Activated CD8-positive, alpha-beta T cell treated with anti-CD3 and anti-CD28 coated beads for 36 hours (primary cell): ENCODE data around the gene CA6. TPM values are rescaled to one million over a fixed set of nuclear protein-coding genes. Genes with fewer than 3 reads are reported as not detected.

Experiments used
- ATAC-seq: fragments of 200-7000 bp; cut with Tn5 transposase; one replicate; pipeline ENCODE4 v1.10.0; 2021; ENCODE audit warnings: mild to moderate bottlenecking, moderate library complexity
- CTCF ChIA-PET: fragments of 350-600 bp; sonication (Branson Sonifier 250); formaldehyde crosslinking; loops from one replicate; lab custom pipeline; 2021; ENCODE audit warnings: antibody characterized with exemption; lab: Charles Lee
- POLR2A ChIA-PET: fragments of 350-600 bp; sonication (Branson Sonifier 250); formaldehyde crosslinking; loops from one replicate; lab custom pipeline; 2021; ENCODE audit warnings: antibody characterized with exemption; lab: Charles Lee
- DNase-seq: peaks from one replicate; pipeline ENCODE4 v3.0.0-alpha.2; 2020
- H3K27ac Mint-ChIP-seq: one replicate; pipeline ENCODE4 v1.8.0; 2021; ENCODE audit warnings: mild to moderate bottlenecking, mixed read lengths
- H3K27me3 Mint-ChIP-seq: one replicate; pipeline ENCODE4 v1.8.0; 2021; ENCODE audit warnings: mixed read lengths
- H3K36me3 Mint-ChIP-seq: one replicate; pipeline ENCODE4 v1.8.0; 2021; ENCODE audit warnings: low read depth, mixed read lengths
- H3K4me1 Mint-ChIP-seq: one replicate; pipeline ENCODE4 v1.8.0; 2021; ENCODE audit warnings: low read depth, mixed read lengths
- H3K4me3 Mint-ChIP-seq: one replicate; pipeline ENCODE4 v1.8.0; 2021; ENCODE audit warnings: mild to moderate bottlenecking, moderate library complexity, mixed read lengths
- H3K9me3 Mint-ChIP-seq: one replicate; pipeline ENCODE4 v1.8.0; 2021; ENCODE audit warnings: mixed read lengths
- CTCF ChIP-seq: fragments of 200-600 bp; IDR thresholded peaks from one replicate; pipeline ENCODE4 v1.8.0; 2022; ENCODE audit warnings: antibody characterized with exemption, mild to moderate bottlenecking
- intact Hi-C: fragments of 100-400 bp; cut with micrococcal nuclease; formaldehyde crosslinking; loops from one replicate; pipeline ENCODE4 v1.10.0; 2022
- total RNA-seq, 2 experiments: library from RNA; stranded (reverse); gene quantifications; one replicate each; pipeline ENCODE4 v1.2.3, GENCODE V29; 2021

The CA6 gene
- total RNA-seq, 2 experiments from 2014 or later, result 3.5 to 3.9 TPM

DNA sequence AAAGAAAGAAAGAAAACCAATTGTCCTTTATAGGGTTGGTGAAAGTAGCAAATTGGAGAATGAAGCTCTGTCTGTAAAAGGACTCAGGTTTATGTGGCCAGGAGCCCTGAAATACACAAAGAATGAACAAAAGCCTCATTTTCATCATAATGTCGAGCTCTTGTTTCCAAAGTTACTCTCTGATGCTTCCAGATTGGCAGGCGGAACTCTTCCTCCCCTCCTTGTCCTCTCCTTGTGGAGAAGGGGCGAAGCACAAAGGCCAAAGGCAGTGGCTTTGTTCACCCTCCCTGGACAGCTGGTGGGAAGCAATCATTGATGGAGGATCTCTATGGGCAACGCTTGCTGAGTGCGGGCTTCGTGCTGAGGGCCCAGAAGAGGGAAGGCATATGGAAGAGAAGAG is 5.6 kb downstream of the CA6 start:
- POLR2A ChIA-PET, result interaction anchor here (0.9 to 1.9 kb wide), 4 partner anchors 10 to 74 kb away, joined by 4 to 6 read pairs (median 4); no protein-coding TSS in a partner anchor
- H3K4me3 Mint-ChIP-seq, result no peak overlapping the region
- intact Hi-C loops, result no loop called here
- no peaks in the 10 kb centered on the region for H3K27me3 Mint-ChIP-seq
- no peak for TF ChIP-seq CTCF
- ATAC-seq (no peak), DNase-seq (no peak)
- peaks cover 41% of the 10 kb centered on the region for H3K36me3 Mint-ChIP-seq
- H3K27ac Mint-ChIP-seq, result no peak overlapping the region
- H3K4me1 Mint-ChIP-seq, result peaks cover 52% of the 10 kb centered on the region
- H3K9me3 Mint-ChIP-seq, result peaks cover 1% of the 10 kb centered on the region
- CTCF ChIA-PET, result interaction anchor here (0.8 to 5.2 kb wide), 2 partner anchors 12 to 36 kb away, joined by 3 to 29 read pairs; no protein-coding TSS in a partner anchor

- no peaks in the 10 kb centered on the region for H3K27me3 Mint-ChIP-seq
- no peak overlapping the region for H3K4me3 Mint-ChIP-seq
- ATAC-seq (no peak), DNase-seq (no peak)
- H3K27ac Mint-ChIP-seq, result peak overlapping the region; percentile 4
- H3K36me3 Mint-ChIP-seq, result peaks cover 55% of the 10 kb centered on the region
- POLR2A ChIA-PET, result interaction anchor here (0.9 to 6.6 kb wide), 5 partner anchors 10 to 32 kb away, joined by 3 to 48 read pairs (median 5); partner anchors contain the start of gene CA6
- CTCF ChIA-PET, result interaction anchor here (1.2 to 5.2 kb wide), 3 partner anchors 8 to 50 kb away, joined by 3 to 29 read pairs (median 7); no protein-coding TSS in a partner anchor
- TF ChIP-seq CTCF, result no peak
- H3K9me3 Mint-ChIP-seq, result peaks cover 10% of the 10 kb centered on the region
- intact Hi-C loops, result no loop called here
- peaks cover 53% of the 10 kb centered on the region for H3K4me1 Mint-ChIP-seq
Measured at GRCh38 chr1:8955406-8955805, 9.7 kb downstream of the CA6 start.

DNA sequence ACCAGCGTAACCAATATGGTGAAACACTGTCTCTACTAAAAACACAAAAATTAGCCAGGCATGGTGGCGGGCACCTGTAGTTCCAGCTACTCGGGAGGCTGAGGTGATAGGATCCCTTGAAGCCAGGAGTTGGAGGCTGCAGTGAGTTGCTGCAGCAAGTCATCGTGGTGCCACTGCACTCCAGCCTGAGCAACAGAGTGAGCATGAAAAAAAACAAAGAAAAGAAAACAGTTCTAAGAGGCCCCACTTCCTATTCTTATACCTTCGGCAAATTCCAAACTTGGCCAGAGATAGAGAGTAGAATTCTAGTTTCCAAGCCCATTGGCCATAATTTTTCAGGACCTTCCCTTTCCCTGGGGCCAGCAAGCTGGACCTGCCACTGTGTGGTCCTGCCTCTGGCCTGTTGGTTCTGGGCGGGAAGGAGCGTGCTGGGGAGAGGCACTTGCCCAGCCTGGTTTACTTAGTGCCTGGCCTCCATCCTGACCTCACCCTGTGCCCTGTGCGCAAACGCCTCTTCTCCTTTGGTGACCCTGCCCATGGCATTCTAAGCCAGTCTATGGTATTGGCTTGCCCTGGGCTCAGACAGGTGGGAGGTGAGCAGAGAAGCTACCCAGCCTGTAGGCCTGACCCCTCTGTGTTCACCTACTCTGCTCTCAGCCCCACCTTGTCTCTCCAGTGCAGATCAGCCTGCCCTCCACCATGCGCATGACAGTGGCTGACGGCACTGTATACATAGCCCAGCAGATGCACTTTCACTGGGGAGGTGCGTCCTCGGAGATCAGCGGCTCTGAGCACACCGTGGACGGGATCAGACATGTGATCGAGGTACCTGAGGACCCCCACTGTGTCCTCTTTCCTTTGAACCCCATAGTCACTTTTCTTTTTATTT is 11.0 kb downstream of the CA6 start:
- intact Hi-C loops, result no loop called here
- ChIA-PET CTCF (interaction anchor here (1.5 kb wide), 1 partner anchor 48 kb away, joined by 7 read pairs; no protein-coding TSS in a partner anchor), POLR2A (interaction anchor here (1.9 to 6.6 kb wide), 2 partner anchors 11 kb away, joined by 7 to 48 read pairs; partner anchors contain the start of gene CA6)
- no peak overlapping the region for H3K4me3 Mint-ChIP-seq
- peak overlapping the region; percentile 67 for H3K27ac Mint-ChIP-seq
- H3K4me1 Mint-ChIP-seq, result peaks cover 60% of the 10 kb centered on the region
- H3K9me3 Mint-ChIP-seq, result peaks cover 18% of the 10 kb centered on the region
- H3K36me3 Mint-ChIP-seq, result peaks cover 60% of the 10 kb centered on the region
- TF ChIP-seq CTCF, result no peak
- H3K27me3 Mint-ChIP-seq, result no peaks in the 10 kb centered on the region
- ATAC-seq, result peak; percentile 24
- DNase-seq, result no peak

GRCh38 chr1:8962812-8963530 is 17.3 kb downstream of the CA6 start:
- H3K9me3 Mint-ChIP-seq, result peaks cover 16% of the 10 kb centered on the region
- DNase-seq (peak; percentile 84), ATAC-seq (peak; percentile 50)
- intact Hi-C loops, result no loop called here
- TF ChIP-seq CTCF, result peak; percentile 70
- CTCF ChIA-PET, result interaction anchor here (0.6 to 8.5 kb wide), 24 partner anchors 8 to 238 kb away, joined by 3 to 74 read pairs (median 4); partner anchors contain the start of gene CA6
- peak overlapping the region; percentile 93 for H3K4me3 Mint-ChIP-seq
- H3K36me3 Mint-ChIP-seq, result peaks cover 88% of the 10 kb centered on the region
- peak overlapping the region; percentile 92 for H3K27ac Mint-ChIP-seq
- POLR2A ChIA-PET, result interaction anchor here (0.8 to 11.2 kb wide), 12 partner anchors 11 to 98 kb away, joined by 3 to 199 read pairs (median 4); partner anchors contain the start of genes CA6 and ENO1
- no peaks in the 10 kb centered on the region for H3K27me3 Mint-ChIP-seq
- peaks cover 79% of the 10 kb centered on the region for H3K4me1 Mint-ChIP-seq
